K562 (cell line): ENCODE results near the gene SS18L1. TPM values are rescaled to one million over a fixed set of nuclear protein-coding genes. Genes with fewer than 3 reads are reported as not detected.

Source experiments
- CHD1 ChIP-seq: fragments of 200-600 bp; sonication (generic); IDR thresholded peaks from one replicate; pipeline ENCODE4 v1.6.1; 2012; ENCODE audit warnings: mild to moderate bottlenecking, moderate library complexity, low read length, inconsistent platforms
- KLF13 ChIP-seq: fragments of 450-650 bp; IDR thresholded peaks from 2 replicates; pipeline ENCODE4 v1.6.1; 2016; ENCODE audit warnings: missing genetic modification characterization, low read depth, mild to moderate bottlenecking, missing compliant biosample characterization, moderate library complexity, borderline replicate concordance
- LARP7 ChIP-seq: fragments of 450-650 bp; IDR thresholded peaks from 2 replicates; pipeline ENCODE4 v1.6.1; 2016
- STAG1 ChIP-seq: sonication (generic); formaldehyde crosslinking; IDR thresholded peaks from 2 replicates; pipeline ENCODE4 v1.5.0; 2020; ENCODE audit warnings: missing genetic modification reagents, borderline replicate concordance
- TBP ChIP-seq: optimal IDR thresholded peaks from 2 replicates; pipeline ENCODE3; 2011; ENCODE audit warnings: low read depth, low read length, improper control_type of control experiment
- ZNF316 ChIP-seq: fragments of 450-650 bp; IDR thresholded peaks from 2 replicates; pipeline ENCODE4 v1.6.1; 2016
- polyA plus RNA-seq, 8 experiments: library from polyadenylated mRNA; depleted of rRNA in 4 of 8; stranded (reverse) in 5 of 8; unstranded in 3 of 8; fragments of >200 nt; fragmentation: Nextera tagmentation in 2 of 8; fragmentation: Illumina TruSeq in 1 of 8; extraction: Ambion mirVana in 2 of 8; extraction: Trizol in 1 of 8; gene quantifications; 2 replicates each; pipeline versions ENCODE4 v1.2.1 to v1.2.3, GENCODE V29; 2011 to 2014; ENCODE audit warnings: inconsistent platforms in 1 of 8, missing spikeins in 1 of 8
- total RNA-seq, 7 experiments: library from RNA; depleted of rRNA in 6 of 7; stranded (reverse); fragments of >200 nt in 6 of 7; fragmentation: Illumina TruSeq in 2 of 7; extraction: Trizol in 2 of 7; gene quantifications; 2 replicates each; pipeline versions ENCODE4 v1.2.1 to v1.2.3, GENCODE V29; 2011 to 2021; ENCODE audit warnings: low replicate concordance in 1 of 7
- TF ChIP-seq, protein P1 (sequence below): sonication (generic); formaldehyde crosslinking; IDR thresholded peaks from 2 replicates; pipeline ENCODE4 v1.8.0; 2022; ENCODE audit warnings: mild to moderate bottlenecking, missing genetic modification reagents
- TF ChIP-seq, protein P2 (sequence below): fragments of 250-450 bp; sonication (Bioruptor Pico); IDR thresholded peaks from 2 replicates; pipeline ENCODE4 v1.4.0; 2020; ENCODE audit warnings: mild to moderate bottlenecking, moderate library complexity
- TF ChIP-seq, protein P3 (sequence below): fragments of 450-650 bp; IDR thresholded peaks from 2 replicates; pipeline ENCODE4 v1.6.1; 2016; ENCODE audit warnings: antibody characterized with exemption
- TF ChIP-seq, protein P4 (sequence below), 3 experiments: IDR thresholded peaks in 2 of 3; conservative IDR thresholded peaks in 1 of 3; 2 replicates each; pipeline ENCODE4 v1.5.1; 2011 to 2012; ENCODE audit warnings: low read length in 3 of 3, mild to moderate bottlenecking in 3 of 3, control low read depth in 2 of 3, improper control_type of control experiment in 1 of 3, inconsistent platforms in 1 of 3, low read depth in 1 of 3, mixed read lengths in 1 of 3, moderate library complexity in 1 of 3; ENCODE audit not compliant: insufficient read depth in 2 of 3

SS18L1 gene
- total and polyA plus RNA-seq, 9 of the 15 experiments (the other 6 are each of a cell fraction or from before 2014, with no cell fraction given), result 2.7 to 28.3 (median 15.1) TPM

DNA sequence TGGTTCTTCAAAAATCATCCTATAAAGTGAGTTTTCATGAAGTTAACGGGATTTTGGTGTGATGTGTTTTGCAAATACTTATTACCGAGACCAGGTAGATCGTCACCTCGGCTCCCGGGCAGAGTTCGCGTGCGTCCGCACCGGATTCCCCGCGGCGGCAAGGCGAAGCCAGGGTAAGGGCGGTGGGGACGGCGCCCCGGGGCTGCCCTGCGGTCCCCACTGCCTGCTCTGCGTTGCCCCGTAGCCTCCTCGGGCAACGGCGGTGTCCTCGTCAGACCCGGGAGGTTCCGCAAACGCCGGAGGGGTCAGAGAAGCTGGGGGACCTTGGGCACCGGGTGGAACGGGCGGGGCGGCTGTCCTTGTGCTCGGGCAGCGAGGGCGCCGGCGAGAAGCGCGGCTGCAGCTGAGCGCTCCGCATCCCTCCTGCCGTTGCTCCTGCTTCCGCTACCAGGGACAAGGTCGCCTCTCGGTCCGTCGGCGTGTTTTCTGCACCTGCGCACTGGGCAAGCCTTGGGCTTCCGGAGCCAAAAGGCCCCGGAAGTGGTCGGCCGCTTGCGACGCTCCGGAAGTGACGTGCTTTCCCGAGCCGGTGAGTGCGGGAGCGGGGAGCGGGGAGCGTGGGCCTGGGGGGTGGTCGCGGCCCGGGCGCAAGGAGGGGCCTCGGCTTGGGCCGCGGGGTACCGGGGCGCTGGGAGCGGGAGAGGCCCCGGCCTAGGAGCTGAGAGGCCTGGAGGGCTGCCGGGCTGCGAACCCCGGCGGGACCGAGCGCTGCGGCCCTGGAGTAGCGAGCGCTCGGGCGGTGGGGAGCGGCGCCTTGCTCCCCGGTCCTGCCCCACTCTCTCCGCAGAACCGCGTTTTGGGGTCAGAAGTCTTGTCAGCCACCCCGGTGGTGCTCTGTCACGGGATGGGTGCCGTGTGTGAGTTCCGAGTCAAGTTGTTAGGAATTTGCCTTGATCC lies 39.2 kb downstream of the SS18L1 start, which contains the start of gene MTG2 (continued):
- TF ChIP-seq, protein P1, sequence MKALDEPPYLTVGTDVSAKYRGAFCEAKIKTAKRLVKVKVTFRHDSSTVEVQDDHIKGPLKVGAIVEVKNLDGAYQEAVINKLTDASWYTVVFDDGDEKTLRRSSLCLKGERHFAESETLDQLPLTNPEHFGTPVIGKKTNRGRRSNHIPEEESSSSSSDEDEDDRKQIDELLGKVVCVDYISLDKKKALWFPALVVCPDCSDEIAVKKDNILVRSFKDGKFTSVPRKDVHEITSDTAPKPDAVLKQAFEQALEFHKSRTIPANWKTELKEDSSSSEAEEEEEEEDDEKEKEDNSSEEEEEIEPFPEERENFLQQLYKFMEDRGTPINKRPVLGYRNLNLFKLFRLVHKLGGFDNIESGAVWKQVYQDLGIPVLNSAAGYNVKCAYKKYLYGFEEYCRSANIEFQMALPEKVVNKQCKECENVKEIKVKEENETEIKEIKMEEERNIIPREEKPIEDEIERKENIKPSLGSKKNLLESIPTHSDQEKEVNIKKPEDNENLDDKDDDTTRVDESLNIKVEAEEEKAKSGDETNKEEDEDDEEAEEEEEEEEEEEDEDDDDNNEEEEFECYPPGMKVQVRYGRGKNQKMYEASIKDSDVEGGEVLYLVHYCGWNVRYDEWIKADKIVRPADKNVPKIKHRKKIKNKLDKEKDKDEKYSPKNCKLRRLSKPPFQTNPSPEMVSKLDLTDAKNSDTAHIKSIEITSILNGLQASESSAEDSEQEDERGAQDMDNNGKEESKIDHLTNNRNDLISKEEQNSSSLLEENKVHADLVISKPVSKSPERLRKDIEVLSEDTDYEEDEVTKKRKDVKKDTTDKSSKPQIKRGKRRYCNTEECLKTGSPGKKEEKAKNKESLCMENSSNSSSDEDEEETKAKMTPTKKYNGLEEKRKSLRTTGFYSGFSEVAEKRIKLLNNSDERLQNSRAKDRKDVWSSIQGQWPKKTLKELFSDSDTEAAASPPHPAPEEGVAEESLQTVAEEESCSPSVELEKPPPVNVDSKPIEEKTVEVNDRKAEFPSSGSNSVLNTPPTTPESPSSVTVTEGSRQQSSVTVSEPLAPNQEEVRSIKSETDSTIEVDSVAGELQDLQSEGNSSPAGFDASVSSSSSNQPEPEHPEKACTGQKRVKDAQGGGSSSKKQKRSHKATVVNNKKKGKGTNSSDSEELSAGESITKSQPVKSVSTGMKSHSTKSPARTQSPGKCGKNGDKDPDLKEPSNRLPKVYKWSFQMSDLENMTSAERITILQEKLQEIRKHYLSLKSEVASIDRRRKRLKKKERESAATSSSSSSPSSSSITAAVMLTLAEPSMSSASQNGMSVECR, result peak; percentile 90
- TF ChIP-seq TBP (peak; percentile 85), STAG1 (CRISPR knock-in tag) (no peak), CHD1 (peak; percentile 46), KLF13 (tag) (peak; percentile 45; the same call in 1 of the 2 replicates), ZNF316 (no peak), LARP7 (peak; percentile 71; the same call in 1 of the 2 replicates)
- TF ChIP-seq, protein P2, sequence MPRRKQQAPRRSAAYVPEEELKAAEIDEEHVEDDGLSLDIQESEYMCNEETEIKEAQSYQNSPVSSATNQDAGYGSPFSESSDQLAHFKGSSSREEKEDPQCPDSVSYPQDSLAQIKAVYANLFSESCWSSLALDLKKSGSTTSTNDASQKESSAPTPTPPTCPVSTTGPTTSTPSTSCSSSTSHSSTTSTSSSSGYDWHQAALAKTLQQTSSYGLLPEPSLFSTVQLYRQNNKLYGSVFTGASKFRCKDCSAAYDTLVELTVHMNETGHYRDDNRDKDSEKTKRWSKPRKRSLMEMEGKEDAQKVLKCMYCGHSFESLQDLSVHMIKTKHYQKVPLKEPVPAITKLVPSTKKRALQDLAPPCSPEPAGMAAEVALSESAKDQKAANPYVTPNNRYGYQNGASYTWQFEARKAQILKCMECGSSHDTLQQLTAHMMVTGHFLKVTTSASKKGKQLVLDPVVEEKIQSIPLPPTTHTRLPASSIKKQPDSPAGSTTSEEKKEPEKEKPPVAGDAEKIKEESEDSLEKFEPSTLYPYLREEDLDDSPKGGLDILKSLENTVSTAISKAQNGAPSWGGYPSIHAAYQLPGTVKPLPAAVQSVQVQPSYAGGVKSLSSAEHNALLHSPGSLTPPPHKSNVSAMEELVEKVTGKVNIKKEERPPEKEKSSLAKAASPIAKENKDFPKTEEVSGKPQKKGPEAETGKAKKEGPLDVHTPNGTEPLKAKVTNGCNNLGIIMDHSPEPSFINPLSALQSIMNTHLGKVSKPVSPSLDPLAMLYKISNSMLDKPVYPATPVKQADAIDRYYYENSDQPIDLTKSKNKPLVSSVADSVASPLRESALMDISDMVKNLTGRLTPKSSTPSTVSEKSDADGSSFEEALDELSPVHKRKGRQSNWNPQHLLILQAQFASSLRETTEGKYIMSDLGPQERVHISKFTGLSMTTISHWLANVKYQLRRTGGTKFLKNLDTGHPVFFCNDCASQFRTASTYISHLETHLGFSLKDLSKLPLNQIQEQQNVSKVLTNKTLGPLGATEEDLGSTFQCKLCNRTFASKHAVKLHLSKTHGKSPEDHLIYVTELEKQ (CRISPR knock-in tag), result no peak
- TF ChIP-seq, protein P3, sequence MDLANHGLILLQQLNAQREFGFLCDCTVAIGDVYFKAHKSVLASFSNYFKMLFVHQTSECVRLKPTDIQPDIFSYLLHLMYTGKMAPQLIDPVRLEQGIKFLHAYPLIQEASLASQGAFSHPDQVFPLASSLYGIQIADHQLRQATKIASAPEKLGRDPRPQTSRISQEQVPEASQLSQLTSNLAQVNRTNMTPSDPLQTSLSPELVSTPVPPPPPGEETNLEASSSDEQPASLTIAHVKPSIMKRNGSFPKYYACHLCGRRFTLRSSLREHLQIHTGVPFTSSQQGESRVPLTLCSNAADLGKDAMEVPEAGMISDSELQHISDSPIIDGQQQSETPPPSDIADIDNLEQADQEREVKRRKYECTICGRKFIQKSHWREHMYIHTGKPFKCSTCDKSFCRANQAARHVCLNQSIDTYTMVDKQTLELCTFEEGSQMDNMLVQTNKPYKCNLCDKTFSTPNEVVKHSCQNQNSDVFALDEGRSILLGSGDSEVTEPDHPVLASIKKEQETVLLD, result peak; percentile 59; the same call in 1 of the 2 replicates
- TF ChIP-seq, protein P4, sequence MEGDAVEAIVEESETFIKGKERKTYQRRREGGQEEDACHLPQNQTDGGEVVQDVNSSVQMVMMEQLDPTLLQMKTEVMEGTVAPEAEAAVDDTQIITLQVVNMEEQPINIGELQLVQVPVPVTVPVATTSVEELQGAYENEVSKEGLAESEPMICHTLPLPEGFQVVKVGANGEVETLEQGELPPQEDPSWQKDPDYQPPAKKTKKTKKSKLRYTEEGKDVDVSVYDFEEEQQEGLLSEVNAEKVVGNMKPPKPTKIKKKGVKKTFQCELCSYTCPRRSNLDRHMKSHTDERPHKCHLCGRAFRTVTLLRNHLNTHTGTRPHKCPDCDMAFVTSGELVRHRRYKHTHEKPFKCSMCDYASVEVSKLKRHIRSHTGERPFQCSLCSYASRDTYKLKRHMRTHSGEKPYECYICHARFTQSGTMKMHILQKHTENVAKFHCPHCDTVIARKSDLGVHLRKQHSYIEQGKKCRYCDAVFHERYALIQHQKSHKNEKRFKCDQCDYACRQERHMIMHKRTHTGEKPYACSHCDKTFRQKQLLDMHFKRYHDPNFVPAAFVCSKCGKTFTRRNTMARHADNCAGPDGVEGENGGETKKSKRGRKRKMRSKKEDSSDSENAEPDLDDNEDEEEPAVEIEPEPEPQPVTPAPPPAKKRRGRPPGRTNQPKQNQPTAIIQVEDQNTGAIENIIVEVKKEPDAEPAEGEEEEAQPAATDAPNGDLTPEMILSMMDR (IDR thresholded peaks at IDR 0.05 in 2 of 3, conservative IDR thresholded peaks at IDR 0.05 in 1 of 3; ENCODE audit: insufficient read depth in 2 of 3, low read depth in 1 of 3, low read length in 3 of 3), result no peak
